Left colon (tissue), 2 donors: ENCODE measurements around the gene BCAT1. TPM values are rescaled to one million over a fixed set of nuclear protein-coding genes. Genes with fewer than 3 reads are reported as not detected.
A peak's percentile ranks its signal among the peaks of the same experiment; 100 is the strongest.
"Not testable (repeated sequence)": the region's sequence is repeated elsewhere in the genome, so short reads cannot be mapped to it uniquely, and the experiment has no call there.

Experiments used
- ATAC-seq: fragments of 200-7000 bp; cut with Tn5 transposase; one replicate; pipeline ENCODE4 v1.9.1; 2020; ENCODE audit warnings: mild to moderate bottlenecking, moderate library complexity
- DNase-seq, 2 donors: peaks; one replicate each; pipeline ENCODE4 v3.0.0-alpha.2; 2020
- intact Hi-C, 2 donors: fragments of 100-400 bp; cut with DNase I in 1 of 2; cut with micrococcal nuclease in 1 of 2; formaldehyde crosslinking; loops; one replicate each; pipeline versions ENCODE4 v1.11.2 to v1.14.0; 2022; cut with DNase I, micrococcal nuclease
- total RNA-seq, 2 donors: library from RNA; stranded (reverse); fragmentation: NEBNext Ultra II Directional; extraction: Animal tissue kit (Norgen Biotek cat#: 25700); gene quantifications; one replicate each; pipeline ENCODE4 v1.2.1, GENCODE V29; 2021
- donor health status: DM: no; HTN: no; CAD: no.
- donor health status: DM: yes; HTN: yes; CAD: no.

Gene BCAT1
- total RNA-seq, 2 donors from 2014 or later, result 6.0 to 9.4 TPM

- no peak for DNase-seq
Observed at GRCh38 chr12:24846689-24847088, 102.2 kb downstream of the BCAT1 start.

GRCh38 chr12:24845615-24846014, 103.3 kb downstream of the BCAT1 start:
- intact Hi-C loops, result no loop called here
- ATAC-seq, result no peak

More at GRCh38 chr12:24846689-24847088, 102.2 kb downstream of the BCAT1 start:
- no peak for ATAC-seq
- intact Hi-C loops, result no loop called here

GRCh38 chr12:24840046-24840800, 108.7 kb downstream of the BCAT1 start:
- intact Hi-C loops, result no loop called here
- no peak for ATAC-seq
- DNase-seq, result no peak

More at GRCh38 chr12:24845615-24846014, 103.3 kb downstream of the BCAT1 start:
- DNase-seq, result no peak

GRCh38 chr12:24839268-24839791, 109.6 kb downstream of the BCAT1 start:
- no peak for DNase-seq
- ATAC-seq, result no peak
- intact Hi-C loops, result no loop called here

- peak; percentile 18 to 29 for DNase-seq
- intact Hi-C loops, result no loop called here
- peak; percentile 21 for ATAC-seq
Observed at GRCh38 chr12:24838531-24838950, 110.4 kb downstream of the BCAT1 start.

GRCh38 chr12:24835377-24835776, 113.5 kb downstream of the BCAT1 start:
- ATAC-seq (no peak), DNase-seq (no peak)
- intact Hi-C loops, result no loop called here

GRCh38 chr12:24833513-24833912, 115.4 kb downstream of the BCAT1 start:
- intact Hi-C loops, result no loop called here
- ATAC-seq (no peak), DNase-seq (no peak)

- DNase-seq, result no peak
- ATAC-seq, result no peak
- intact Hi-C loops, result no loop called here
Observed at GRCh38 chr12:24823808-24824515, 124.9 kb downstream of the BCAT1 start.

GRCh38 chr12:24822121-24822899, 126.6 kb downstream of the BCAT1 start:
- DNase-seq, result no peak
- intact Hi-C loops, result no loop called here
- no peak for ATAC-seq

GRCh38 chr12:24821691-24822090, 127.2 kb downstream of the BCAT1 start:
- no peak for ATAC-seq

GRCh38 chr12:24820872-24821271, 128.0 kb downstream of the BCAT1 start:
- intact Hi-C loops, result no loop called here
- ATAC-seq (no peak), DNase-seq (no peak)

More at GRCh38 chr12:24821691-24822090, 127.2 kb downstream of the BCAT1 start:
- DNase-seq, result no peak
- intact Hi-C loops, result no loop called here

- intact Hi-C loops, result no loop called here
- no peak for DNase-seq
Observed at GRCh38 chr12:24818351-24818750, 130.6 kb downstream of the BCAT1 start.

GRCh38 chr12:24815114-24815423, 133.8 kb downstream of the BCAT1 start:
- intact Hi-C loops, result no loop called here
- no peak for ATAC-seq
- DNase-seq, result no peak

More at GRCh38 chr12:24818351-24818750, 130.6 kb downstream of the BCAT1 start:
- ATAC-seq, result no peak

- DNase-seq (no peak), ATAC-seq (peak; percentile 59)
Observed at GRCh38 chr12:24814379-24815113, 134.4 kb downstream of the BCAT1 start.

GRCh38 chr12:24810378-24810777, 138.5 kb downstream of the BCAT1 start:
- ATAC-seq (no peak), DNase-seq (no peak)
- intact Hi-C loops, result no loop called here

More at GRCh38 chr12:24814379-24815113, 134.4 kb downstream of the BCAT1 start:
- intact Hi-C loops, result no loop called here

- intact Hi-C loops, DNase-seq, ATAC-seq: not testable (repeated sequence)
Observed at GRCh38 chr12:24809306-24809705, 139.6 kb downstream of the BCAT1 start.

GRCh38 chr12:24808651-24809050, 140.2 kb downstream of the BCAT1 start:
- intact Hi-C loops, result no loop called here
- ATAC-seq, result no peak
- DNase-seq, result no peak

- ATAC-seq (no peak), DNase-seq (no peak)
- intact Hi-C loops, result no loop called here
Observed at GRCh38 chr12:24806386-24806785, 142.5 kb downstream of the BCAT1 start.
